Endothelial cell of umbilical vein (primary cell): ENCODE measurements around the gene TMEM267. TPM values are rescaled to one million over a fixed set of nuclear protein-coding genes. Genes with fewer than 3 reads are reported as not detected.

Source experiments
- BruUV-seq: library from RNA; stranded (reverse); fragments of 400-500 nt; replicated peaks from 2 replicates; lab custom pipeline; 2021; lab: Mats Ljungman, UMichigan
- CTCF ChIA-PET: fragments of 300-600, 350-600 bp; sonication (Branson Sonifier 250); formaldehyde crosslinking; loops from one replicate; lab custom pipeline; 2021; ENCODE audit warnings: antibody characterized with exemption, inconsistent platforms; lab: Charles Lee
- POLR2A ChIA-PET: fragments of 300-600, 350-600 bp; sonication (Branson Sonifier 250); formaldehyde crosslinking; loops from one replicate; lab custom pipeline; 2021; ENCODE audit warnings: antibody characterized with exemption, inconsistent platforms; lab: Charles Lee
- DNase-seq: peaks from one replicate; pipeline ENCODE4 v3.0.0-alpha.2; 2011; ENCODE audit warnings: low read depth, low spot score
- FAIRE-seq: peaks from 2 replicates; lab custom pipeline; 2011; peaks lifted over from hg19 to GRCh38; lab: Jason Lieb, UNC
- H2AFZ ChIP-seq: 2 replicates; pipeline ENCODE4 v1.6.0; 2012; ENCODE audit warnings: low read depth, low read length, control low read depth, inconsistent platforms
- H3K27ac ChIP-seq: 2 replicates; pipeline ENCODE4 v1.5.1; 2011; ENCODE audit warnings: low read depth, mild to moderate bottlenecking, control low read depth, low read length, moderate library complexity; ENCODE audit not compliant: insufficient read depth
- H3K27me3 ChIP-seq, 2 experiments: 2 replicates each; pipeline versions ENCODE4 v1.6.0 to v1.6.1; 2011; ENCODE audit warnings: low read length in 2 of 2, mixed read lengths in 1 of 2; ENCODE audit not compliant: control insufficient read depth in 2 of 2, insufficient read depth in 2 of 2
- H3K36me3 ChIP-seq, 2 experiments: 2 replicates in 1 of 2; 3 replicates in 1 of 2; pipeline ENCODE4 v1.5.1; 2011; ENCODE audit warnings: low read length in 2 of 2, mild to moderate bottlenecking in 1 of 2, moderate library complexity in 1 of 2; ENCODE audit not compliant: control insufficient read depth in 2 of 2, insufficient read depth in 2 of 2; ENCODE audit errors: extremely low read depth in 1 of 2
- H3K4me1 ChIP-seq: 3 replicates; pipeline ENCODE4 v1.5.1; 2011; ENCODE audit warnings: mild to moderate bottlenecking, low read length; ENCODE audit not compliant: control insufficient read depth, insufficient read depth; ENCODE audit errors: extremely low read depth
- H3K4me2 ChIP-seq: 2 replicates; pipeline ENCODE4 v1.6.1; 2011; ENCODE audit warnings: low read length, control low read depth, mixed read lengths; ENCODE audit not compliant: insufficient read depth
- H3K4me3 ChIP-seq, 3 experiments: fragments of 200-600 bp in 1 of 3; sonication (generic), shearing (Covaris generic) in 1 of 3; replicated peaks in 1 of 3; 2 replicates each; pipeline ENCODE4 v1.5.1; 2011 to 2016; ENCODE audit warnings: control low read depth in 3 of 3, low read length in 3 of 3, mild to moderate bottlenecking in 2 of 3, inconsistent platforms in 1 of 3, low read depth in 1 of 3, moderate library complexity in 1 of 3; ENCODE audit not compliant: insufficient read depth in 1 of 3
- H3K79me2 ChIP-seq: 2 replicates; pipeline ENCODE4 v1.6.0; 2012; ENCODE audit warnings: low read length, inconsistent platforms; ENCODE audit not compliant: control insufficient read depth, insufficient read depth
- H3K9ac ChIP-seq: replicated peaks from 2 replicates; pipeline ENCODE3; 2011; ENCODE audit warnings: low read length, control low read depth; ENCODE audit not compliant: insufficient read depth; ENCODE audit errors: extremely low read depth
- H3K9me1 ChIP-seq: replicated peaks from 3 replicates; pipeline ENCODE4 v1.6.0; 2011; ENCODE audit warnings: mild to moderate bottlenecking, low read length; ENCODE audit not compliant: control insufficient read depth, insufficient read depth; ENCODE audit errors: extremely low read depth
- H3K9me3 ChIP-seq: replicated peaks from 2 replicates; pipeline ENCODE4 v1.5.1; 2012; ENCODE audit warnings: low read length, inconsistent platforms; ENCODE audit not compliant: control insufficient read depth, insufficient read depth
- H4K20me1 ChIP-seq: replicated peaks from 2 replicates; pipeline ENCODE3; 2011; ENCODE audit warnings: mild to moderate bottlenecking, low read length; ENCODE audit not compliant: control insufficient read depth, insufficient read depth; ENCODE audit errors: extremely low read depth
- CTCF ChIP-seq, 2 donors: IDR thresholded peaks; 1 replicate in 1 of 2; 2 replicates in 1 of 2; pipeline ENCODE4 v1.5.1; 2011; ENCODE audit warnings: low read length in 2 of 2, mild to moderate bottlenecking in 2 of 2, moderate library complexity in 2 of 2, control low read depth in 1 of 2, inconsistent platforms in 1 of 2, low read depth in 1 of 2; ENCODE audit not compliant: insufficient read depth in 1 of 2; ENCODE audit errors: extremely low read depth in 1 of 2
- EZH2 ChIP-seq: IDR thresholded peaks from 2 replicates; pipeline ENCODE4 v1.6.1; 2012; ENCODE audit warnings: borderline replicate concordance, low read depth, mild to moderate bottlenecking, moderate library complexity, low read length, inconsistent platforms; ENCODE audit not compliant: severe bottlenecking
- JUN ChIP-seq: IDR thresholded peaks from 2 replicates; pipeline ENCODE4 v1.6.1; 2011; ENCODE audit warnings: borderline replicate concordance, low read depth; ENCODE audit not compliant: insufficient read length, insufficient read depth
- MAX ChIP-seq: IDR thresholded peaks from 2 replicates; pipeline ENCODE4 v1.6.1; 2011; ENCODE audit not compliant: insufficient read depth, insufficient read length
- POLR2A ChIP-seq: IDR thresholded peaks from 2 replicates; pipeline ENCODE4 v1.6.1; 2012; ENCODE audit warnings: low read depth, mild to moderate bottlenecking, control low read depth, low read length
- POLR2AphosphoS5 ChIP-seq: IDR thresholded peaks from 2 replicates; pipeline ENCODE4 v1.6.1; 2012; ENCODE audit warnings: low read depth, mild to moderate bottlenecking, control low read depth, low read length, moderate library complexity; ENCODE audit not compliant: insufficient read depth
- dilution Hi-C: fragments of 300-500 bp; cut with MboI; formaldehyde crosslinking; loops from one replicate; pipeline ENCODE4 v1.15.0; 2019; ENCODE audit warnings: low sequenced_read_pairs; ENCODE audit not compliant: extremely low pct_ligation_motif_present
- intact Hi-C: fragments of 100-400 bp; cut with micrococcal nuclease; formaldehyde crosslinking; loops from one replicate; pipeline ENCODE4 v1.10.0; 2022
- polyA plus RNA-seq, 4 experiments: library from polyadenylated mRNA; depleted of rRNA in 3 of 4; stranded (reverse) in 3 of 4; unstranded in 1 of 4; fragments of >200 nt; gene quantifications; 2 replicates each; pipeline versions ENCODE4 v1.2.1 to v1.2.3, GENCODE V29; 2011 to 2012; ENCODE audit warnings: missing spikeins in 1 of 4
- total RNA-seq: library from RNA; stranded (reverse); gene quantifications from 2 replicates; pipeline ENCODE4 v1.2.3, GENCODE V29; 2021

TMEM267 gene
- total and polyA plus RNA-seq, 2 donors (not counting 3 experiments of a cell fraction or from before 2014, with no cell fraction given), result 5.4 to 8.6 TPM

GRCh38 chr5:43422143-43422542 lies 61.5 kb downstream of the TMEM267 start:
- H3K4me1 ChIP-seq, result no peaks in the 10 kb centered on the region
- dilution Hi-C loops, result no loop called here
- H3K27me3 ChIP-seq, result peaks cover 3 to 5% of the 10 kb centered on the region in 2 experiments
- H2AFZ ChIP-seq, result no peak overlapping the region
- no peaks in the 10 kb centered on the region for H4K20me1 ChIP-seq
- BruUV-seq, result no TSS peak
- no peaks in the 10 kb centered on the region for H3K36me3 ChIP-seq
- FAIRE-seq, result peak; percentile 84
- TF ChIP-seq POLR2A (no peak), JUN (no peak), MAX (no peak), EZH2 (no peak), CTCF (IDR thresholded peaks at IDR 0.05; ENCODE audit: extremely low read depth in 1 of 2, insufficient read depth in 1 of 2, low read depth in 1 of 2, low read length in 2 of 2) (no peak), POLR2AphosphoS5 (no peak)
- H3K79me2 ChIP-seq, result no peaks in the 10 kb centered on the region
- H3K9me1 ChIP-seq, result no peaks in the 10 kb centered on the region
- peak overlapping the region; percentile 13 for H3K4me2 ChIP-seq
- no peak overlapping the region for H3K9ac ChIP-seq
- POLR2A ChIA-PET, result no interaction called here
- DNase-seq, result peak; percentile 82
- no peaks in the 10 kb centered on the region for H3K9me3 ChIP-seq
- no peak overlapping the region for H3K4me3 ChIP-seq
- CTCF ChIA-PET, result interaction anchor here (0.9 to 1.5 kb wide), 3 partner anchors 10 to 62 kb away, joined by 3 to 7 read pairs (median 4); partner anchors contain the start of genes CCL28 and TMEM267
- intact Hi-C loops, result no loop called here
- no peak overlapping the region for H3K27ac ChIP-seq
